ENCODE measurements around the gene SOX5.

SOX5 gene

DNA sequence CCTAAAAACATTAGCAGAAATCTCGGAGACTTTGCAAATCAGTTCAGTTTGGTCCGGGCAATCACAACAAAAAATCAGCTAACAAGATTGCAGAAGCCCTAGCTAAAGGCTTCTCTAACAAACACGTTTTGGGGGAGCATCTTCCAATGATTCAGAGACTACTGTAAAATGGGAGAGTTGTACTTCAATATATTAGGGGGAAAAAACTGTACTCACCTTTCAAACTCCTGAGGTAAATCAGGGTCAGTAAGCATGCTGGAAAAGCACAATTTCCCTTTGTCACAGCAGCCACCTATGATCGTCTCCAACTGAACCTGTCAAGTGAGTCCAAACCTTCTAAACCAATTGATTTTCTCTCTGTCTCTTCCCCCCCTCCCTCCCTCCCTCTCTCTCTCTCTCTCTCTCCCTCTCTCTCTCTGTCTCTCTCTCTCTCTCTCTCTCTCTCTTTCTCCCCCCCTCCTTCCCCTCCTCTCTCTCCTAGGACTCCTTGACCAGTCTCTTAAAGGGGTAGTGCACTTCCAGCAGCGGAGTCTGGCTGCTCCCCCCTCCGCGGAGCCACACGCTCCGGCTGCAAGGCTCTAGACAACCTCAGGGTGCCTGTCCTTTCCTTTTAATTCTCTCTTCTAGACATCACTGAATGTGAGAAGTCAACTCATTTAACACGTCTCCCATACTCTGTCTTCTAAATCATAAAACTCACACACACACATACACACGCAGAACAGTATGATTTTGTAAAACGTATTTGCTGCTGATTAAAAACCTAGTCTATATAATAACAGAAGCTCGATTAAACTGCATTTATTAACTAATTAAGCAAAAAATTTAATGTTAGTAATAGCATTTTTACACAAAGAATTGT is at the start of gene SOX5:
Gene SOX5 (minus strand): TSS at position 323 of the 862 bp plus-strand sequence. CDS start 69 bp downstream, at position 254.
- DNase-seq (ENCODE audit: low spot score), result peak; percentile 73

DNA sequence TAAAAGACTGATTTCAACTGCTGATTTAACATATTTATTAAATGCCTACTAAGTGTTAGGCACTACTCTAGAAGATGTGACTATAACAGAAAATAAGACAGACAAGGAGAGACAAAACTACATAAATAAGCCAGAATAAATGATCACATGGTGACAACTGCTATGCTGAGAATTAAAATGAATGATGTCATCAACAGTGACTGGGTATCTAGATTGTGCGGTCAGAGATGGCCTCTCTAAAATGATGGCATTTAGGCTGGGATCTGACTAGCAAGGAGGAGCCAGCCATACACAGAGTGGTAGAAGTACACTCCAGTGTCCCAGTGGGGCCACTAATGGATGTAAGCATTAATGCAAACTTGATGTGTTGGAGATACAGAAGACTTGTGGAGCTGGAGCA is 37.6 kb upstream of the SOX5 start:
- DNase-seq (ENCODE audit: low spot score), result no peak

DNA sequence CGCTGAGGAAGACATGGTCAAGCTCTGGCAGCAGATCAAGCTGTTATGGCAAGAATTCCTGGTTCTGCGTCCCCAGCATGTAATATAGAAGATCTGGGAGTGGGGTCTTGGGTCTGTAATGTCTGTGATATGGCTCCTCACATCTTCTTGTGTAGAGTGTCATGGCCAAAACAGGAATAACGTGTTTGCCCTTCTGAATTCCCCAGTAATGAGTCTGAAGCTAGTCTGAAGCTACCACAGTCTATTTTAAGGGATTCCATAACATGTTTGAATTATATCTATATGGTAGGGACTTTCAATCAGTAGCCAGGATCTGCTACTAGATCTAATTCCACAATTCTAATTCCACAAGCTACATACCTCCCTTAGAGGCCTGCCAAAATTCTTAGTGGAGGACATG is 31.4 kb upstream of the SOX5 start:
- DNase-seq (ENCODE audit: low spot score), result no peak

DNA sequence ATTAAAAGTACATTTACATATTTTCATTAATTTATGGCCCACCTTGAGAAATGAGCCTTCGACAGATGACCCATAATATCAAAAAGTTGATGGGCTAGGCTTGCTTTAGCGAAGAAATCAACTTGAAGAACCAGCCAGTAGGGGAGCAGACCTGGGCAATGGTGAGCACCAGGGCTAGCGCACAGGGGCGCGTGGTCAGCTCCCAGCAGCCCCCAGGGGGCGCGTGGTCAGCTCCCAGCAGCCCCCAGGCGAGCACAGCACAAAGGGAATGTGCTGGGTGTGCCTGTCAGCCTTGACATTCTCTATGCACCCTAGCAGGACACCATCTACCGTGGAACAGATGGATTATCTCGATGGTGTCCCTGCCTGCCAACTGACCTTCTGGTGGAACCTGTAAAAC is 15.3 kb upstream of the SOX5 start:
- no peak for DNase-seq (ENCODE audit: low spot score)

DNA sequence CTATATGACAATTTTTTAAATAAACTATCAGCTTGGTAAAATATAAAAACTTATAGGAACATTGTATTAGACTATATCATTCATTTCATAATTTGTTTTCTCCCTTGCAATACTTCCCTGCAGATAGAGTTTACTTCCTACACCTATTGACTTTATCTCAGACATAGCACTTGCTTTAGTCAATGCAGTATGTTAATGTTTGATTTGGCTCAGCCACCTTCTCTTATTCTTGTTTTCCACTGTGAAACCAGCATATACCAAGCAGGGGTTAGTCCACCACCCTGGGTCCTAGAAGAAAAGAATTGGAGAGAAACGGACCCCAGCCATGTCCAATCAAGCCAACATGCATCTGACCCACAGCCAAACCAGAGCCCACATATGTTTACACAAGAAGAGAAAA is 10.4 kb upstream of the SOX5 start:
- no peak for DNase-seq (ENCODE audit: low spot score)

DNA sequence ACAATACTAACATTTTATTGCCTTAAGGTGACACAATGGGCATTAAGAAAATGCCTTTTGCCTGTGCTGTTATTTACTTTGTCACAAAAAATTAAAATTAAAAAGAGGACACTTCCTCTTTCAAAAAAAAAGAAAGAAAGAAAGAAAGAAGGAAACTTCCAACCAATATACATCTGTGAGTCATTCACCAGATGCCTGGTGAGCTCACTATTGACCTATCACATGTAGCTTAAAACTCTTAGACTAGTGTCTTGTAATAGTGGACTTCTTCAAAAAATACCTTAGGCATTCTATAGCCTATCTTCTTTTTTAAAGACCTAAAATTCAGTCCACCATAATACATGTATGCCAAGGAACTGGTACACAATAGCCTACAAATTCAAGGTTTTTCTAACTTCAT is 4.9 kb upstream of the SOX5 start:
- no peak for DNase-seq (ENCODE audit: low spot score)

DNA sequence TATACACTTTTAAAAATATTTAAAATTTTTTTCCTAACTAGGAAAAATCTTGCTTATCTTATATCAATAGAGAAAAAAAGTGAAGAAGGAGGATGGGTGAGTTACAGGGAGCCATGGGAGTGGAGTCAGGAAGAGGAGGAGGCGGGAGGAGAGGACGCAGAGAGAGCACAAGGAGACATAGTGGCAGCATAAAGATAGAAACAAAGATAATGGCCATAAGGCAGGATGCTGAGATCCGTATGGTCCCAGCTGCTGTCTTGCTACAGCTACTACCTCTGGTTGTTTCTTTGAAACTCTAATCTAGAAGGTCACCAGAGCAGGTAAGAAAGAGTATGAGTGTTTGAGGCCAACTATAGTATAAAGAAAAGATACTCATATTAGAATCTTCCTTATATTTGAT is 2.6 kb upstream of the SOX5 start:
- DNase-seq (ENCODE audit: low spot score), result no peak

DNA sequence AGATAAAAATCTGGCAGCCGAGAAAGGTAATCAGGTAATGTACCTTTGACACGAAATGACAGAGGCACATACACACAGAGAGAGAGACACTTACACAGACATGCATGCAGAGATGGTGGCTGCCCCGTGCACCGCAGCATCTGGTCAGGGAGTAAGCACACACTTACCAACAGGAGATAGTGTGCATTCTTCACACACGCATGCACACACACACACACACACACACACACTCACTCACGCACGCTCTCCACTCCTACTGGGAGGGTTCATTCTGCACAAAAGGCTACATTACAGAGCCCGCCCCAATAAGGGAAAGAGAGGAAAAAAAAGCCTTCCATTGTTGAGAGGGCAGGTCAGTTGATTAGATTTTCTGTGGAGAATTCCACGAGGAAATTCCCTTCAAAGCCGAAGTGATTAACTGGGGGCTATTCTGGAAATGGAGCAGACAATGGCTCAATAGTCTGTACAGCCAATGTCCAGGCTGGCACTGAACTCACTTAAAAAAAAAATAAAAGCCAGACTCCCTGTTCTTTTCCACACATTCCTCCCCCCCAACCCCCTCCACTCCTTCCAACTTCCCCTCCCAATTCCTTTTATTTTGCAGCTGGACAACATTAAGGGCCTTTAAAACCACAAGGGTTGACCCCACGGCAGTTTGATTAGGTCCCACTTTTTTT is 1.4 kb upstream of the SOX5 start:
- DNase-seq (ENCODE audit: low spot score), result peak; percentile 73

DNA sequence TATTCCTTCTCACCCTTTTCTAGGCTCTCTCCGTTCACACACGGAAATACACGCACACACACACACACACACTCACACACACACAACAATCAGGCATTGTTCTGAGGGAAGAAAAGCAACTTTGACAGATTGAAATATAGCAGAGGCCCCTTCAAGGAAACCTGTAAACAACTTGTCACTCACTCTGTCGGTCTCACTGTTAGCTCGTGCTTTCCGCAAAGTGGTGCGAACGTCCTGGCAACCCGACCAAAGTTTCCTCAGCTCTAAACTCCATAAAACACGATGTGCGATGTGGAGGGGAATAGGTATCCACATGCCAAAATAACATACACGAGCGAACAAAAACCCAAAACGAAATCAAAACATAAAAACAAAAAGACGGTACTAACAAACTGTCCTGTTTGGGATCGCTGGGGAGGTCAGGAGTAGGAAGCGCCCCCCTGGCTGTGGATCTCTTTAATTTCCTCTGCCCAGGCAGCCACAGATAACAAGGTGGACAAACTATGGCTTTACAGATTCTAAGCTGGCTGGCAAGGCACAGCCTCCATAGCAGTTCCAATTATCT is 822 bp upstream of the SOX5 start:
- peak; percentile 57 for DNase-seq (ENCODE audit: low spot score)

DNA sequence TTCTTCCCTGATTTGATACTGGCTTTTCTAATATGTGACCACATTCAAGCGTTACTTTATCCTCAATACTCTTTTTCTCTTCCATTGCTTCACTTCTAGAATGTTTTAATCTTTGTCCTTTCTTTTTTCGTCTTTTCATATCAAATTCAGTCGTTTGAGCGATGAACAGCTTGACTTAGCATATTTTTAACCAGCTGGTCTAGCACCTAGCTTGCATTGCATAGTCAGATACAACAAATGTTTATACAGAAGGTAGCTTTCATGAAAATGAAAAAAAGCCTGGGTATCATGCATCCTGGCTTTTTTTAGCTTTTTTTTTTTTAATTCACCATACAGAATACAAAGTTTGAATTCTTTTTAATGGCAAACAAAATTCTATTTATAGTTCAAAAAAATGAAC is 1.2 kb downstream of the SOX5 start:
- no peak for DNase-seq (ENCODE audit: low spot score)

DNA sequence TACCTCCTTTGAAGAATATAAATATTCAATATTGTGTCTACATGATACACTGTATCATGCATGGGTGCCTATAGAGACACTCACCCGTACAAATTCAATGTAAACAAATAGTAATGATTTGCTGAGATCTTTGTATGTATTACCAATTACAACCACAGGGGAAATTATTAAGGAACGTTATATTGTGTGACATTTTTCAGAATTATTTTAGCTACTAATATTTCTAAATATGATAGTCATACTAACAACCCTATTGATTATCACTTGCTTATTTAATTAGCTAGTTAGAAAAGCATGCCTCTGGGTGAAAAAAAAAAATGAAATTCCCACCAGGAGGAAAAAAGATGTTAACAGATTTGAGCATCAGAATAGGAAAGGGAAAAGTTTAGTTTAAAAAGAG is 2.1 kb downstream of the SOX5 start:
- no peak for DNase-seq (ENCODE audit: low spot score)

DNA sequence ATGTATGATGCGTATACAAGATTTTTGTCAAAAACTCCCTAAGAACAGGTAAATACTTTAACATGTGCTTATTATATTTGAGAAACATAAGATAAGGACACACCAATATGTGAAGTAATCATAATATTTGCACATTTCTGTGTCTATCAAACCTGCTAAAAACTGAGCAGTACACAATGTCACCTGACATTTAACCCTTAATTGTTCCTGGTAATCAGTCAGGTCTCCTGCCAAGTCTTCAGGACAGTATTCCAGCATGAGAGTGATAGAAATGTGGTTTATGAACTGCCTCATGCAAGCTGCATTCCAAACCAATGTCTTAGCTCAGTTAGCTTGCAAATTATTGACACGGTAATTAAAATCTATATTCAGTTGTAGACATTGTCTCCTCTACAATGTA is 4.2 kb downstream of the SOX5 start:
- no peak for DNase-seq (ENCODE audit: low spot score)

DNA sequence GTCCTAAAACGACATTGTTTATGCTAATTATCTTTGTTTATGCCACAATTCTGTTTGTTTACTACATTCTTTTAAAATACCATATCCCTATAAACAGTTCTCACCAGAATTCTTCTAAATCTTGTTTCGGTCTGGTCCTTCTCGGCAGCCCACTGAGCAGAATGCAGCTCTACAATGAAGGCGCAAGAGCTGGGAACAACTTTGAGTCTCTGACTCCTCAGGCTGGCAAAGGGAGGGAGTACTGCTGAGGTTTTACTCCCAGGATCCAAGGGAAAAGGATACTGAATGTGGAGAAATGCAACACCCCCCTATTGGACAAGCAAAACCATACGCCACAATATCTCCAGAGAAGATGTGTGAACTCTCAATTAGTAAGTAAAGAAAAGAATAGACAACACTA is 5.4 kb downstream of the SOX5 start:
- no peak for DNase-seq (ENCODE audit: low spot score)

DNA sequence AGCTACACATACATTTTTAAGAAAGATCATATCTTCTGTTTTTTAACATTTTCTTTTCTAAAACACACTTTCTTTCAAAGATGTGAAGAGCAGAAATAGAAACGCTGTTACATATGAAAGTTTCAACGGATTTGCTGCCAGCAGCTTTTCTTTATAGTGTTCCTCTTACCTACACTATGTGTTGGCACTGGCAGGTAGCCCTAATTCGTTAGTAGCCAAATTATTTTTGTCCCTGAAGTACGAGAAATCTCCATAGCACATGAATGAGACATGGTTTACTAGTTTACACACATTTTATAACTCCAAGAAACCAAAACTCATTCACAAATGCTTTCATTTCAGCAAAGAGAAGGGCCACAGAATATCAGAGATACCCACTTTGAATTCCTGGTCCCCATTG is 6.6 kb downstream of the SOX5 start:
- no peak for DNase-seq (ENCODE audit: low spot score)

DNA sequence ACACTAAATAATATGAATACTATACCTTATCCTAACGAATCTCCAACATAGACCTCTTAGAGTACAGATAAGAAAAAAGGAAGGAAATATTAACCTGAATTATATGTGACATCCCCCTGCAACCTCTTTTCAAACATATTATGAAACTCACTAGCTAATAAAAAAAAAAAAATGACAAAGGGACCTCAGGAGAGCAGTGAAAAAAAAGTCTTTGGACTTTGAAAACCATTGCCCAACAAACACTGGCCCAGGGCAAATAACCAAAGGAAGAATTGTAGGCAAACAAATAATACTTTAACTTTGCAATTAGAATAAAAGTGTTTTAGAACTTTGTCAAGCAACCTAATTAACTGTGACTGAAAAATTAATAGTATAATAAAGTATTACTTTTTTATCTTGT is 7.7 kb downstream of the SOX5 start:
- DNase-seq (ENCODE audit: low spot score), result no peak

DNA sequence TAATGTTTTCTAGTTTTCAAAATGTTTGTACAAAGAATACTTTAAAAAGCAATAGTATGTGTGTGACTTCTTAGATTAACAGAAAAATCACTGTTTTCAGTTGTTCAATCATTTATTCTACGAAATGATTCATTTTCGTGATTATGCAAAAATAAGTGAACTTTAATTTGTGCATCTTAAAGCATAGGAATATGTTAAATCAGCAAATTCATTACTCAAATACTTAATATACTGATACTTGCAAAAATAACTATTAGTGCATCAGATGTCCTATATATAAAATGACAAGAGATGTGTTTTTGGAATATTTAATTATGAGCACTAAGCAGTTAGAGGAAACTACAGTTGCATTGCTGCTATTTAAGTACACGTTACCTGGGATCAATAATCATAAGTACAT is 11.0 kb downstream of the SOX5 start:
- no peak for DNase-seq (ENCODE audit: low spot score)

DNA sequence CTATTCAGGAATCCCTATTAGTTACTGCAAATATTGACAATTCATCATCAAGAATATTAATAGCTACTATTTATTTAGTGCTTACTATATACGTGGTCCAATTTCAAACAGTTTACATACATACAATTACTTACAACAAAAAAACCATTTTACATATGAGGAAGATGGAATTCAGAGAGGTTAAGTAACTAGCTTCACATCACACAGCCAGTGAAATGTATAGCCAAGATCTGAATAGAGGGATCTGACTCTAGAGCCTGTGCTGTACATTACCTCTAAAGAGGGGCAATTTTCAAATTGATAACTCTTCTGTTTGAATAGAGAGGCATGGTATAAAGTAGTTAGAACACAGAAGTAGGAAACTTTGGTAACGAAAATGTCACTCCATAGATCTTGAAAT is 18.3 kb downstream of the SOX5 start:
- DNase-seq (ENCODE audit: low spot score), result no peak

DNA sequence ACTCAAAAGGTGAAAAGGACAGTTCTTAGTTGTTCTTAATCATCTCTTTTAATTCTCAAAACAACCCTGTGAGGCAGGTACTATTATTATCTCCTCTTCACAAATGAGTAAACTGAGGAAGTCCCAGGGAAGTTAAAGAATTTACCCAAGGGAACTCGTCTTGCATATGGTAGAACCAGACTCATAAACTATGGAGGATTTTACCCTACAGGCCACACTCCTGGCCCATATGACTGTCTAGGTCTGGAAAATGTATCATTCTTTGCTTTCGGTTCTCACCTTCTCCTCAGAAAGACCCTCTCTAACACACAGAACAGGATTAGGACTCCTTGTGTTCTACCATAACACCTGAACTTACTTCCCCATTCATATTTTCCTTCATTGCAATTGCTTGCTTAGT is 18.9 kb downstream of the SOX5 start:
- DNase-seq (ENCODE audit: low spot score), result no peak

DNA sequence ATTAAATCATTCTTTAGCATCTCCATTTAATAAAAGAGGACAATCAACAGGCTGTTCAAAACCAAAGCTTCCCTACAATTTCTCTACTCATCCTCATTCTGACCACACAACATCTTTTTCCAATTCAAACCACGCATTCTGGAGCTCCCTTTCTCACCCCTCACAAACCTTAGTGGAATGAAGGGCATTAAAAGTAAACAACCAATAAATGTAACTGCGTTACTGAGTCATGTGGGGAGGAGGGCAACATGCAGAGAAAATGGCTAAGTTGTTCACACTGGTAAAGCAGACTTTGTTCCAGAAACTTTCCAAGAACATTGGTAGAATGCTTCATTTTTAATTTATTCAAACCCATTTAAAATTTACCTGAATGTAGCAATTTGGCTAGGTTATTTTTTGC is 19.6 kb downstream of the SOX5 start:
- no peak for DNase-seq (ENCODE audit: low spot score)

DNA sequence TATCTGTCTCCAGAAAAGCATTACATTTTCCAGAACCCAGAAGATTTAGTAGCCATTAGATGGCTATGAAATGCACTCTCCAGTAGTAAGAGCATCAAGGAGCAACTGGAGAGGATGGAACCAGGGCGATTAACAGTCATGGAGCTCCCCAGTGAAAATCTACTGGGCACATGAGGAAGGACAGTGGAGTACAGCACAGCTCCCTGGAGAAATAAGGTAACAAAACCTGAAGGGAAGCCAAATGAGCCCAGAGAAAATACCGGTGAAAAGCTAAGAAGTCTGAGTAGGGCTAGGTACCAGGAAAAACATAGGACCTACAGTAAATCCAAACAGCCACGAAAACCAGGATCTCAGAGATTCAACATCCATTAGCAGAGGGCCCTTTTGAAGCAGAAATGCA is 21.6 kb downstream of the SOX5 start:
- no peak for DNase-seq (ENCODE audit: low spot score)

DNA sequence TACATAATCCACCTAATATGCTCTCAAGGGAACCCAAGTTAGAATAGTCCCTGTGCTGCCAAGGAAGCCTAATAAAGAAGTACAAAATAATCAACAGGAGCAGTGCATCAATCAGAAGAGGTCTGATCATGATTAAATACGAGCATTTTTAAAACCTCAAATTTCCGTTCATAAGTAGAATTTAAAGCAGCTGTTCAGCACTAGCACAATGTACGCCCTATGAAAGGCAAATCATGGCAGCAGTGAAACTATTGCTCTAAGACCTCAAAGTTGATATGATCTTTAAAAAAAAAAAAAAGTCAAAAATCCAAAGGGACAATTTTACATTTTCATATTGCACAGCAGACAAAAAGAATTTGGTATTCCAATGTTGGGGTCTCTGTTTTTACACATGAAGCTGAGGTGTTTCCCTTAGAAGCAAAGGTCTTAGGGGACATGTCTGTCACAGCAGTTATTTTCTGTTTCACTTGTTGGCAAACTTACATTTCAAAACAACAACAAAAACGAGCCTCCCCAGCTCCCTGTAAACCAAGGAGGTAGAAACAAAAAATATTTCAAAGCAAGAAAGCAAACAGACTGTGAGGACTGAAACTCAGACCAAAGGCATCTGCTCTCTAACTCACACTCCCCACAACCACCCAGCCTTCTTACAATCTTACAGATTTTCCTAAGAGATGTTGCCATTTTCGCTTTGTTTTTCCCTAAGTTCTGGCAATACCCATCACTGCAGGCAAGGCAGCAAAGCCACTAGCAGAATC is 28.2 kb downstream of the SOX5 start:
- DNase-seq (ENCODE audit: low spot score), result no peak

DNA sequence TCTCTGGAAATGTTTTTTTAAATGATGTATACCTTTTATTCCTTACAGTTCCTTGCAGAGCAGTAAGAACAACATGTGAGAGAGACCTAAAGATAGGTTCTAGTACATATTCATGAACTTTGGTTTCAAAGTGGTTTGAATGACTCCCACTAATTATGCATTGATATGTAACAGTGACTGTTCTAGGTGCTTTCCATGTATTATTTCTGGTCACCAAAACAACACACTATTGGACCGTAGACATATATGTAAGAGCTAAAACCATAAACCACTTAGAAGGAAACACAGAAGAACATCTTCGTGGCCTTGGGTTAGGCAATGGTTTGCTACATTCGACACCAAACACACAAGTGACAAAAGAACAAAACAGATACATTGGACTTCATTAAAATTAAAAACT is 37.9 kb downstream of the SOX5 start:
- DNase-seq (ENCODE audit: low spot score), result no peak

DNA sequence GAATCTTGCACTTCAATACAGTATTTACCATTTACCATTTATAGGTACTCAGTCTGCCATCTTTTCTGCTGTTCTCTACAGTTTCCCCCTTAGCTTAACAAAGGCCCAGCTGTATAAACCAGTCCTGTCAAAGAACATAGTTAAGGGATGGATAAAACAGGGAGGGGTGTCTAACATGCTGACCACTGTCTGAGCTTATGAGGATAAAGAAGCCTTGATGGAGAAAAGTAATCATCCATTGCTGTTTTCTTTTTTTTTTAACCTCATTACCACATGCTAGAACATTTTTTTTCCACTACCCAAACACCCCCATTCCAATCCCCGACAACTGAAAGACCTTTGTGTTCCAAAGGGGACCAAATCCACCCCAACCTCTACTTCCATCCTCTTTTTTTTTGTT is 39.9 kb downstream of the SOX5 start:
- DNase-seq (ENCODE audit: low spot score), result no peak

All from SW480 (cell line).